WTC11 (cell line): Measurements from ENCODE around the gene KIAA1671. TPM values are rescaled to one million over a fixed set of nuclear protein-coding genes. Genes with fewer than 3 reads are reported as not detected.

Experiments used
- ATAC-seq: fragments of 200-7000 bp; cut with Tn5 transposase; 2 replicates; pipeline ENCODE4 v1.10.0; 2021; ENCODE audit warnings: mild to moderate bottlenecking, moderate library complexity
- CTCF ChIA-PET: fragments of 300-600 bp; sonication (Branson Sonifier 250); formaldehyde crosslinking; loops from one replicate; lab custom pipeline; 2021; ENCODE audit warnings: antibody characterized with exemption; lab: Charles Lee
- POLR2A ChIA-PET: fragments of 350-600 bp; sonication (Branson Sonifier 250); formaldehyde crosslinking; loops from one replicate; lab custom pipeline; 2021; ENCODE audit warnings: antibody characterized with exemption; lab: Charles Lee
- DNase-seq: peaks from one replicate; pipeline ENCODE4 v3.0.0; 2021; ENCODE audit warnings: low spot score
- H3K27ac Mint-ChIP-seq: 2 replicates; pipeline ENCODE4 v1.8.0; 2021; ENCODE audit warnings: mixed read lengths
- H3K27me3 Mint-ChIP-seq: 2 replicates; pipeline ENCODE4 v1.8.0; 2021; ENCODE audit warnings: low read depth, mild to moderate bottlenecking, moderate library complexity, mixed read lengths
- H3K36me3 Mint-ChIP-seq: 2 replicates; pipeline ENCODE4 v1.8.0; 2021; ENCODE audit warnings: mixed read lengths
- H3K4me1 Mint-ChIP-seq: 2 replicates; pipeline ENCODE4 v1.8.0; 2022; ENCODE audit warnings: mixed read lengths
- H3K4me3 Mint-ChIP-seq: 2 replicates; pipeline ENCODE4 v1.8.0; 2021; ENCODE audit warnings: mild to moderate bottlenecking, moderate library complexity, mixed read lengths
- H3K9me3 Mint-ChIP-seq: 2 replicates; pipeline ENCODE4 v1.8.0; 2021; ENCODE audit warnings: mixed read lengths
- ATF1 ChIP-seq: sonication (generic); formaldehyde crosslinking; IDR thresholded peaks from 2 replicates; pipeline ENCODE4 v1.8.1; 2023; ENCODE audit warnings: mild to moderate bottlenecking, moderate library complexity, missing genetic modification reagents
- CREB1 ChIP-seq: sonication (generic); formaldehyde crosslinking; IDR thresholded peaks from 2 replicates; pipeline ENCODE4 v1.8.0; 2023; ENCODE audit warnings: mild to moderate bottlenecking, missing genetic modification reagents
- EMX1 ChIP-seq: fragments of 250-450 bp; sonication (Bioruptor Pico); IDR thresholded peaks from 2 replicates; pipeline ENCODE4 v1.8.0; 2021; ENCODE audit warnings: mild to moderate bottlenecking
- GABPB1 ChIP-seq: sonication (generic); formaldehyde crosslinking; IDR thresholded peaks from 2 replicates; pipeline ENCODE4 v1.8.1; 2023; ENCODE audit warnings: mild to moderate bottlenecking, missing genetic modification reagents
- GRHL2 ChIP-seq: fragments of 250-450 bp; sonication (Bioruptor Pico); IDR thresholded peaks from 2 replicates; pipeline ENCODE4 v1.8.0; 2022; ENCODE audit warnings: mild to moderate bottlenecking, moderate library complexity; ENCODE audit not compliant: insufficient replicate concordance, severe bottlenecking
- HMGA2 ChIP-seq: fragments of 250-450 bp; sonication (Bioruptor Pico); IDR thresholded peaks from 2 replicates; pipeline ENCODE4 v1.4.0; 2021; ENCODE audit warnings: mild to moderate bottlenecking, moderate library complexity
- IRF2 ChIP-seq: sonication (generic); formaldehyde crosslinking; IDR thresholded peaks from 2 replicates; pipeline ENCODE4 v1.8.0; 2022; ENCODE audit warnings: low read depth, missing genetic modification reagents, borderline replicate concordance
- MXD4 ChIP-seq: fragments of 250-450 bp; sonication (Bioruptor Pico); IDR thresholded peaks from 2 replicates; pipeline ENCODE4 v1.8.0; 2021; ENCODE audit warnings: mild to moderate bottlenecking, moderate library complexity, borderline replicate concordance
- MYBL2 ChIP-seq: sonication (generic); formaldehyde crosslinking; IDR thresholded peaks from 2 replicates; pipeline ENCODE4 v1.8.1; 2023; ENCODE audit warnings: mild to moderate bottlenecking, moderate library complexity, missing genetic modification reagents
- OVOL2 ChIP-seq: fragments of 250-450 bp; sonication (Bioruptor Pico); IDR thresholded peaks from 2 replicates; pipeline ENCODE4 v1.9.0; 2021; ENCODE audit warnings: mild to moderate bottlenecking, borderline replicate concordance
- RELA ChIP-seq: sonication (generic); formaldehyde crosslinking; IDR thresholded peaks from 2 replicates; pipeline ENCODE4 v1.8.1; 2022; ENCODE audit warnings: missing genetic modification reagents, mild to moderate bottlenecking, borderline replicate concordance
- RORB ChIP-seq: fragments of 250-450 bp; sonication (Bioruptor Pico); IDR thresholded peaks from 2 replicates; pipeline ENCODE4 v1.9.0; 2021; ENCODE audit warnings: mild to moderate bottlenecking
- TEAD1 ChIP-seq: sonication (generic); formaldehyde crosslinking; IDR thresholded peaks from 2 replicates; pipeline ENCODE4 v1.8.0; 2022; ENCODE audit warnings: mild to moderate bottlenecking, missing genetic modification reagents
- TEAD4 ChIP-seq: sonication (generic); formaldehyde crosslinking; IDR thresholded peaks from 2 replicates; pipeline ENCODE4 v1.8.0; 2022; ENCODE audit warnings: mild to moderate bottlenecking, missing genetic modification reagents
- ZNF317 ChIP-seq: sonication (generic); formaldehyde crosslinking; IDR thresholded peaks from 2 replicates; pipeline ENCODE4 v1.8.1; 2023; ENCODE audit warnings: low read depth, mild to moderate bottlenecking, moderate library complexity, missing genetic modification reagents, borderline replicate concordance
- ZNF396 ChIP-seq: fragments of 250-450 bp; sonication (Bioruptor Pico); IDR thresholded peaks from 2 replicates; pipeline ENCODE4 v1.8.0; 2021; ENCODE audit warnings: mild to moderate bottlenecking, moderate library complexity, borderline replicate concordance
- ZNF423 ChIP-seq: fragments of 250-450 bp; sonication (Bioruptor Pico); IDR thresholded peaks from 2 replicates; pipeline ENCODE4 v2.1.2; 2022; ENCODE audit warnings: mild to moderate bottlenecking, moderate library complexity
- ZNF671 ChIP-seq: fragments of 250-450 bp; sonication (Bioruptor Pico); IDR thresholded peaks from 2 replicates; pipeline ENCODE4 v1.8.0; 2021; ENCODE audit warnings: mild to moderate bottlenecking
- total RNA-seq: library from RNA; stranded (reverse); gene quantifications from 3 replicates; pipeline ENCODE4 v1.2.3, GENCODE V29; 2021
- TF ChIP-seq, protein P1 (sequence below): sonication (generic); formaldehyde crosslinking; conservative IDR thresholded peaks from 2 replicates; pipeline ENCODE4 v1.8.1; 2023; ENCODE audit warnings: mild to moderate bottlenecking, low read depth, missing genetic modification reagents, moderate library complexity
- TF ChIP-seq, protein P2 (sequence below): sonication (generic); formaldehyde crosslinking; IDR thresholded peaks from 2 replicates; pipeline ENCODE4 v1.8.0; 2023; ENCODE audit warnings: missing genetic modification reagents
- TF ChIP-seq, protein P3 (sequence below): fragments of 250-450 bp; sonication (Bioruptor Pico); IDR thresholded peaks from 2 replicates; pipeline ENCODE4 v1.9.0; 2021; ENCODE audit warnings: mild to moderate bottlenecking
- TF ChIP-seq, protein P4 (sequence below): sonication (generic); formaldehyde crosslinking; IDR thresholded peaks from 2 replicates; pipeline ENCODE4 v1.8.1; 2022; ENCODE audit warnings: low read depth, missing genetic modification reagents, borderline replicate concordance
- TF ChIP-seq, protein P5 (sequence below): fragments of 200-600 bp; IDR thresholded peaks from 2 replicates; pipeline ENCODE4 v1.8.0; 2022; ENCODE audit warnings: antibody characterized with exemption

KIAA1671 gene
- total RNA-seq, 1 experiment from 2014 or later, result 26.0 TPM

DNA sequence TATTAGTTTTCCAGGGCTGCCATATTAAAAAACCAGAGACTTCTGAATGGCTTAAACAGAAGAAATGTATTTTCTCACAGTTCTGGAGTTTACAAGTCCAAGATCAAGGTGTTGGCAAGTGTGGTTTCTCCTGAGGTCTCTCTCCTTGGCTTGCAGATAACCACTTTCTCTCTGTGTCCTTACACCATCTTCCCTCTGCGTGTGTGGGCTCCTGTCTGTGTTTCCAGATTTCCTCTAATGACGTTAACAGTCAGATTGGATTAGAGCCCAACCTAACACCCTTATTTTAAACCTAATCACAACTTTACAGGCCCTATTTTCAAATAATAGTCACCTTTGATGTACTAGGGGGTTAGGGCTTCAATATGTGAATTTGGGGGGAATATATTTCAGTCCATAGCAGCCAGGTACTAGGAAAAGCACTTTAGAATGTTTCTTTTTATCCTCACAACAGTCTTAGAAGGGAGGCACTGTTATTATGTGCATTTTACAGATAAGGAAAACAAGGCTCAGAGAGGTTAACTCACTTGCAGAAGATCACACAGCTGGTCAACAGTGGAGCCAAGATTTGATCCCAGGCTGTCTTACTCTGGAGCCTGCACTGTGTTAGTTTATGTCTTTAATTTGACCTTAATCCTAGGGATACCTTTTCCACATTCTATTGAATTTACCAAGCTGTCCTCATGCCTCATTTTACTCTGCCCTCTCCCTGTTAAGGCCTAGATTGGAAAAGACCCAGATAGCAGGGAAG, 130.7 kb downstream of the KIAA1671 start (continued):
- TF ChIP-seq MYBL2, result no peak
- no peak for TF ChIP-seq GRHL2 (CRISPR knock-in tag)
- TF ChIP-seq, protein P1, sequence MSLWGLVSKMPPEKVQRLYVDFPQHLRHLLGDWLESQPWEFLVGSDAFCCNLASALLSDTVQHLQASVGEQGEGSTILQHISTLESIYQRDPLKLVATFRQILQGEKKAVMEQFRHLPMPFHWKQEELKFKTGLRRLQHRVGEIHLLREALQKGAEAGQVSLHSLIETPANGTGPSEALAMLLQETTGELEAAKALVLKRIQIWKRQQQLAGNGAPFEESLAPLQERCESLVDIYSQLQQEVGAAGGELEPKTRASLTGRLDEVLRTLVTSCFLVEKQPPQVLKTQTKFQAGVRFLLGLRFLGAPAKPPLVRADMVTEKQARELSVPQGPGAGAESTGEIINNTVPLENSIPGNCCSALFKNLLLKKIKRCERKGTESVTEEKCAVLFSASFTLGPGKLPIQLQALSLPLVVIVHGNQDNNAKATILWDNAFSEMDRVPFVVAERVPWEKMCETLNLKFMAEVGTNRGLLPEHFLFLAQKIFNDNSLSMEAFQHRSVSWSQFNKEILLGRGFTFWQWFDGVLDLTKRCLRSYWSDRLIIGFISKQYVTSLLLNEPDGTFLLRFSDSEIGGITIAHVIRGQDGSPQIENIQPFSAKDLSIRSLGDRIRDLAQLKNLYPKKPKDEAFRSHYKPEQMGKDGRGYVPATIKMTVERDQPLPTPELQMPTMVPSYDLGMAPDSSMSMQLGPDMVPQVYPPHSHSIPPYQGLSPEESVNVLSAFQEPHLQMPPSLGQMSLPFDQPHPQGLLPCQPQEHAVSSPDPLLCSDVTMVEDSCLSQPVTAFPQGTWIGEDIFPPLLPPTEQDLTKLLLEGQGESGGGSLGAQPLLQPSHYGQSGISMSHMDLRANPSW (CRISPR knock-in tag), result no peak
- TF ChIP-seq TEAD4 (CRISPR knock-in tag), result no peak
- TF ChIP-seq RELA (CRISPR knock-in tag), result no peak
- TF ChIP-seq ZNF317 (CRISPR knock-in tag), result no peak
- no peak for TF ChIP-seq ZNF396 (CRISPR knock-in tag)

DNA sequence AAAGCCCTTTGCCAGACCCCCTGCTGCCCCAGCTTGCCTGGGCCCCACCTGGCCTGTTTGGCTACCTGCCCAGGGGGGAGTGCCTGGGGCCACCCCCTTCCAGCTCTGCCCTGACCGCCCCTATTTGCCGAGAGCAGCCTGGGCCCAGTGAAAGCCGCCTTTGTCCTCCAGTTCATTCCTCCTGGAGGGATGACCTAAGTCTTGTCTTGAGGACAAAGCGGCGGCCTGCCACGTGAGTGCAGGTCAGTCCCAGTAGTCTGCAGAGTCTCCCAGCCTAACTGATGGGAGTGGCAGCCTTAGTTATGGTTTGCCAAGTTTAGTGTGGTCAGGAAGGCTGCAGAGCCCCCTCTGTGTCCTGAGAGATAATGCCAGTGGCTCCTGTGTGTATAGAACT, 131.3 kb downstream of the KIAA1671 start:
- H3K36me3 Mint-ChIP-seq, result no peaks in the 10 kb centered on the region
- TF ChIP-seq TEAD1 (no peak), ZNF423 (CRISPR knock-in tag) (peak; percentile 66), ZNF671 (no peak), MXD4 (no peak)
- no peaks in the 10 kb centered on the region; the same call in 1 of the 2 replicates for H3K27me3 Mint-ChIP-seq
- no peak for DNase-seq
- no peaks in the 10 kb centered on the region for H3K4me1 Mint-ChIP-seq
- ATAC-seq, result no peak; the same call in 1 of the 2 replicates
- no peak overlapping the region for H3K4me3 Mint-ChIP-seq
- no peaks in the 10 kb centered on the region for H3K9me3 Mint-ChIP-seq
- ChIA-PET CTCF (no interaction called here), POLR2A (no interaction called here)
- H3K27ac Mint-ChIP-seq, result no peak overlapping the region

DNA sequence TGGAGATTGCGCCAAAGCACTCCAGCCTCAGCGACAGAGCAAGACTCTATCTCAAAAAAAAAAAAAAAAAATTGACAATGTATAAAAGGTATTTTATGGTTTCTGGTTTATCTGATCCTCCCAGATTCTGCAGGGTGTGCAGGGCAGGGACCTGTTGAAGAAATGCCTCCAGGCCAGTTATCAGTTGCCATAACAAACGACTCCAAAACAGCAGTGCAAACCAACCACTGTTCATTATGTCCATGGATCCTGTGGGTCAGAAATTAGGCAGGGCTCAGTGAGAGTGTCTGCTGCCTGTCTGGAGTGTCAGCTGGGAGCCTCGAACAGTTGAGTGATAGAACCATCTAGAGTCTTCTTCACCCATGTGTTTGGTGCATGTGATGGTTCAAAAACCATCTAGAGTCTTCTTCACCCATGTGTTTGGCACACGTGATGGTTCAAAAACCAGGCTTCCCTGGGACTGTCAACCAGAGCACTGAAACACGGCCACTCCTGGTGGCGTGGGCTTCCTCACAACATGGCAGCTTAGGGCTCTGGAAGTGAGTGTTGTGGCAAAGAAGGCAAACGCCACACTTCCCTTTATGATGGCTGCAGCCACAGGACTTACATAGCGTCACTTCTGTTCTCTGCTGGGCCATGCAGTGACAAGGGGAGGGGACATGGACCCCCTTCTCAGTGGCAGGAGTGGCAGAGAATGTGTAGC, 132.0 kb downstream of the KIAA1671 start:
- ChIA-PET CTCF (interaction anchor here (0.9 kb wide), 1 partner anchor 118 kb away, joined by 3 read pairs; no protein-coding TSS in a partner anchor), POLR2A (no interaction called here)
- H3K27ac Mint-ChIP-seq, result no peak overlapping the region
- ATAC-seq, result no peak
- no peaks in the 10 kb centered on the region for H3K4me1 Mint-ChIP-seq
- H3K27me3 Mint-ChIP-seq, result no peaks in the 10 kb centered on the region; the same call in 1 of the 2 replicates
- H3K4me3 Mint-ChIP-seq, result no peak overlapping the region
- no peak for DNase-seq
- no peaks in the 10 kb centered on the region for H3K36me3 Mint-ChIP-seq
- H3K9me3 Mint-ChIP-seq, result no peaks in the 10 kb centered on the region
- TF ChIP-seq CREB1 (CRISPR knock-in tag) (no peak), RORB (CRISPR knock-in tag) (no peak), ATF1 (no peak), MYBL2 (no peak), HMGA2 (CRISPR knock-in tag) (no peak), OVOL2 (no peak), EMX1 (CRISPR knock-in tag) (no peak), ZNF317 (CRISPR knock-in tag) (no peak), GABPB1 (no peak), IRF2 (CRISPR knock-in tag) (no peak)
- TF ChIP-seq, protein P2, sequence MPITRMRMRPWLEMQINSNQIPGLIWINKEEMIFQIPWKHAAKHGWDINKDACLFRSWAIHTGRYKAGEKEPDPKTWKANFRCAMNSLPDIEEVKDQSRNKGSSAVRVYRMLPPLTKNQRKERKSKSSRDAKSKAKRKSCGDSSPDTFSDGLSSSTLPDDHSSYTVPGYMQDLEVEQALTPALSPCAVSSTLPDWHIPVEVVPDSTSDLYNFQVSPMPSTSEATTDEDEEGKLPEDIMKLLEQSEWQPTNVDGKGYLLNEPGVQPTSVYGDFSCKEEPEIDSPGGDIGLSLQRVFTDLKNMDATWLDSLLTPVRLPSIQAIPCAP (CRISPR knock-in tag), result no peak
- TF ChIP-seq, protein P3, sequence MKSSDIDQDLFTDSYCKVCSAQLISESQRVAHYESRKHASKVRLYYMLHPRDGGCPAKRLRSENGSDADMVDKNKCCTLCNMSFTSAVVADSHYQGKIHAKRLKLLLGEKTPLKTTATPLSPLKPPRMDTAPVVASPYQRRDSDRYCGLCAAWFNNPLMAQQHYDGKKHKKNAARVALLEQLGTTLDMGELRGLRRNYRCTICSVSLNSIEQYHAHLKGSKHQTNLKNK (CRISPR knock-in tag), result no peak
- TF ChIP-seq, protein P4, sequence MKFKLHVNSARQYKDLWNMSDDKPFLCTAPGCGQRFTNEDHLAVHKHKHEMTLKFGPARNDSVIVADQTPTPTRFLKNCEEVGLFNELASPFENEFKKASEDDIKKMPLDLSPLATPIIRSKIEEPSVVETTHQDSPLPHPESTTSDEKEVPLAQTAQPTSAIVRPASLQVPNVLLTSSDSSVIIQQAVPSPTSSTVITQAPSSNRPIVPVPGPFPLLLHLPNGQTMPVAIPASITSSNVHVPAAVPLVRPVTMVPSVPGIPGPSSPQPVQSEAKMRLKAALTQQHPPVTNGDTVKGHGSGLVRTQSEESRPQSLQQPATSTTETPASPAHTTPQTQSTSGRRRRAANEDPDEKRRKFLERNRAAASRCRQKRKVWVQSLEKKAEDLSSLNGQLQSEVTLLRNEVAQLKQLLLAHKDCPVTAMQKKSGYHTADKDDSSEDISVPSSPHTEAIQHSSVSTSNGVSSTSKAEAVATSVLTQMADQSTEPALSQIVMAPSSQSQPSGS, result no peak
- TF ChIP-seq, protein P5, sequence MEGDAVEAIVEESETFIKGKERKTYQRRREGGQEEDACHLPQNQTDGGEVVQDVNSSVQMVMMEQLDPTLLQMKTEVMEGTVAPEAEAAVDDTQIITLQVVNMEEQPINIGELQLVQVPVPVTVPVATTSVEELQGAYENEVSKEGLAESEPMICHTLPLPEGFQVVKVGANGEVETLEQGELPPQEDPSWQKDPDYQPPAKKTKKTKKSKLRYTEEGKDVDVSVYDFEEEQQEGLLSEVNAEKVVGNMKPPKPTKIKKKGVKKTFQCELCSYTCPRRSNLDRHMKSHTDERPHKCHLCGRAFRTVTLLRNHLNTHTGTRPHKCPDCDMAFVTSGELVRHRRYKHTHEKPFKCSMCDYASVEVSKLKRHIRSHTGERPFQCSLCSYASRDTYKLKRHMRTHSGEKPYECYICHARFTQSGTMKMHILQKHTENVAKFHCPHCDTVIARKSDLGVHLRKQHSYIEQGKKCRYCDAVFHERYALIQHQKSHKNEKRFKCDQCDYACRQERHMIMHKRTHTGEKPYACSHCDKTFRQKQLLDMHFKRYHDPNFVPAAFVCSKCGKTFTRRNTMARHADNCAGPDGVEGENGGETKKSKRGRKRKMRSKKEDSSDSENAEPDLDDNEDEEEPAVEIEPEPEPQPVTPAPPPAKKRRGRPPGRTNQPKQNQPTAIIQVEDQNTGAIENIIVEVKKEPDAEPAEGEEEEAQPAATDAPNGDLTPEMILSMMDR, result no peak
